ENCODE results near the gene ADD2.

The ADD2 gene

GRCh38 chr2:70785137-70785911, 17.3 kb upstream of the ADD2 start:
- no peak for DNase-seq (ENCODE audit: low read depth in 2 of 2)

- no peak for DNase-seq (ENCODE audit: low read depth in 2 of 2)
Measured at GRCh38 chr2:70784320-70784719, 16.3 kb upstream of the ADD2 start.

GRCh38 chr2:70779911-70780545, 12.0 kb upstream of the ADD2 start:
- DNase-seq (ENCODE audit: low read depth in 2 of 2) = no peak

- no peak for DNase-seq (ENCODE audit: low read depth in 2 of 2)
Measured at GRCh38 chr2:70779491-70779890, 11.5 kb upstream of the ADD2 start.

GRCh38 chr2:70778676-70779075, 10.7 kb upstream of the ADD2 start:
- no peak for DNase-seq (ENCODE audit: low read depth in 2 of 2)

GRCh38 chr2:70777450-70777849, 9.4 kb upstream of the ADD2 start:
- DNase-seq (ENCODE audit: low read depth in 2 of 2) = no peak

GRCh38 chr2:70776266-70776665, 8.3 kb upstream of the ADD2 start:
- DNase-seq (ENCODE audit: low read depth in 2 of 2) = no peak

GRCh38 chr2:70775141-70775540, 7.1 kb upstream of the ADD2 start:
- DNase-seq (ENCODE audit: low read depth in 2 of 2) = no peak

- no peak for DNase-seq (ENCODE audit: low read depth in 2 of 2)
Measured at GRCh38 chr2:70772486-70773155, 4.6 kb upstream of the ADD2 start.

GRCh38 chr2:70771446-70771845, 3.4 kb upstream of the ADD2 start:
- DNase-seq (ENCODE audit: low read depth in 2 of 2) = no peak

- no peak for DNase-seq (ENCODE audit: low read depth in 2 of 2)
Measured at GRCh38 chr2:70769450-70769849, 1.4 kb upstream of the ADD2 start.

GRCh38 chr2:70768590-70769085, 638 bp upstream of the ADD2 start:
- no peak for DNase-seq (ENCODE audit: low read depth in 2 of 2)

- no peak for DNase-seq (ENCODE audit: low read depth in 2 of 2)
Measured at GRCh38 chr2:70767079-70767698, 811 bp downstream of the ADD2 start.

GRCh38 chr2:70766357-70767078, 1.5 kb downstream of the ADD2 start:
- DNase-seq (ENCODE audit: low read depth in 2 of 2) = no peak

GRCh38 chr2:70765507-70765906, 2.5 kb downstream of the ADD2 start:
- DNase-seq (ENCODE audit: low read depth in 2 of 2) = no peak

GRCh38 chr2:70759446-70759845, 8.6 kb downstream of the ADD2 start:
- DNase-seq (ENCODE audit: low read depth in 2 of 2) = no peak

- no peak for DNase-seq (ENCODE audit: low read depth in 2 of 2)
Measured at GRCh38 chr2:70757966-70758365, 10.0 kb downstream of the ADD2 start.

- no peak for DNase-seq (ENCODE audit: low read depth in 2 of 2)
Measured at GRCh38 chr2:70757360-70757759, 10.6 kb downstream of the ADD2 start.

- no peak for DNase-seq (ENCODE audit: low read depth in 2 of 2)
Measured at GRCh38 chr2:70756128-70756527, 11.9 kb downstream of the ADD2 start.

GRCh38 chr2:70753902-70754301, 14.1 kb downstream of the ADD2 start:
- DNase-seq (ENCODE audit: low read depth in 2 of 2) = no peak

GRCh38 chr2:70753031-70753430, 15.0 kb downstream of the ADD2 start:
- no peak for DNase-seq (ENCODE audit: low read depth in 2 of 2)

- no peak for DNase-seq (ENCODE audit: low read depth in 2 of 2)
Measured at GRCh38 chr2:70752396-70752795, 15.6 kb downstream of the ADD2 start.

Measured in activated CD8-positive, alpha-beta memory T cell treated with anti-CD3 and anti-CD28 coated beads for 4 hours (primary cell).